ENCODE measurements around the gene ACBD4. TPM values are rescaled to one million over a fixed set of nuclear protein-coding genes. Genes with fewer than 3 reads are reported as not detected.

The ACBD4 gene
- total RNA-seq, 1 experiment from 2014 or later = 1.4 TPM

GRCh38 chr17:45108595-45109521 is 26.6 kb upstream of the ACBD4 start:
- no TSS peak for BruUV-seq (replicated peaks)
- intact Hi-C loops (cut with micrococcal nuclease; ENCODE audit: unreplicated experiment) = no loop called here
- H3K9me3 ChIP-seq (ENCODE audit: low read depth, low read length, poor library complexity, severe bottlenecking) = no peaks in the 10 kb centered on the region
- ChIA-PET POLR2A (ENCODE audit: low non-redundant PET) (no interaction called here), CTCF (no interaction called here)
- no peak for DNase-seq (ENCODE audit: low spot score)
- no peak overlapping the region for H3K27ac ChIP-seq (ENCODE audit: low read depth, low read length, poor library complexity, severe bottlenecking)
- TF ChIP-seq EZH2 (IDR thresholded peaks at IDR 0.05; ENCODE audit: borderline replicate concordance, low read depth, low read length, poor library complexity, severe bottlenecking) (no peak), CTCF (conservative IDR thresholded peaks at IDR 0.05; ENCODE audit: low read depth, low read length) (no peak)
- H3K27me3 ChIP-seq (replicated peaks; ENCODE audit: insufficient read depth, low read depth, low read length, poor library complexity) = no peaks in the 10 kb centered on the region
- H3K4me3 ChIP-seq (ENCODE audit: low read depth, low read length, poor library complexity, severe bottlenecking) = no peak overlapping the region
- peaks cover 10% of the 10 kb centered on the region for H3K36me3 ChIP-seq (ENCODE audit: insufficient read depth, low read length, poor library complexity, severe bottlenecking)
- H3K4me1 ChIP-seq (ENCODE audit: insufficient read depth, low read length, poor library complexity, severe bottlenecking) = no peaks in the 10 kb centered on the region

DNA sequence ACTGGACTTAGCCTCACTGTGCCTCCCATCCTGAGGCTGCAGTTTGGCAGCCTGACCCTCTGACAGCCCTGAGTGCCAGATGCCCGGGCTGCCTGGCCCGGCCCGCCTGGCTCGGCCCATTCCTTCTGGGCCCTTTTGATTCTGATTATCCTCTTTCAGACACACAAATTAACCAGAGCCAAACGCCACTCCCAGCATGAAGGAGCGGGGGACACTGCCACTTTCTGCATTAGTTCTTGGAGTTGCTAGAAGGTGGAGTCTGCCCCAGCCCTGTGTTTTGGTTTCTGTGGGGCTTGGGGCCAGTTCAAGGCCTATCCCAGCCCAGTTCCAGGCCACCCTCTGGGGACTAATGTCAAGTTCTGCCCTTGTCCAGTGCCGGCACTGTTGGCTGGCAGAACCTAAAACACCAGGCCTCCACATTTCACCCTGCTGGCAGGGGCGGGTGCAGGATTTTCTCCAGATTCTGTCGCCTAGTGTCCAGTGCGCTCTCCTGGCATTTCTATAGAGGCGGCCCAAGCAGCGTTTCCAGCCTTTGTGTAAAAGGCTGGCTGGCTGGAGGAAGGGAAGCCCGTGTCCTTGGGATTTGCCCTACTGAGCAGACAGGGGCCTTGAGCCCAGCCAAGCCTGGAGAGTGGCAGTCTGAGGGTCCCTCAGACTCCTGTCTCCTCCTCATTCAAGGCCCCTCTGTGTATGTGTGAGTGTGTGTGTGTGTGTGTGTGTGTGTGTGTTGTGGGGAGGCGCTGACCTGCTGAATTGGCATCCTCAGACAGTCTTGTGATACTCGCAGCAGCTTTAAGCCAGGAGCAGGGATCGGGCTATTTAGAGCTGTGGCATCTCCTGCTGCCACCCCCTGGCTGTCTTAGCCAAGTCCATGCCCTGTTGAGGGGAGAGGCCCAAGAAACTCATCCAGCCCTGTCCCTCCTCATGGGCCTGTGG is 24.5 kb upstream of the ACBD4 start:
- POLR2A ChIA-PET (ENCODE audit: low non-redundant PET) = no interaction called here
- no TSS peak for BruUV-seq (replicated peaks)

More for the DNA sequence above, 24.5 kb upstream of the ACBD4 start:
- H3K4me1 ChIP-seq (ENCODE audit: insufficient read depth, low read length, poor library complexity, severe bottlenecking) = no peaks in the 10 kb centered on the region
- no peak for DNase-seq (ENCODE audit: low spot score)
- no peaks in the 10 kb centered on the region for H3K9me3 ChIP-seq (ENCODE audit: low read depth, low read length, poor library complexity, severe bottlenecking)
- no peak for TF ChIP-seq CTCF (conservative IDR thresholded peaks at IDR 0.05; ENCODE audit: low read depth, low read length)
- TF ChIP-seq EZH2 (IDR thresholded peaks at IDR 0.05; ENCODE audit: borderline replicate concordance, low read depth, low read length, poor library complexity, severe bottlenecking) = no peak
- CTCF ChIA-PET = no interaction called here
- H3K36me3 ChIP-seq (ENCODE audit: insufficient read depth, low read length, poor library complexity, severe bottlenecking) = no peaks in the 10 kb centered on the region
- no peak overlapping the region for H3K4me3 ChIP-seq (ENCODE audit: low read depth, low read length, poor library complexity, severe bottlenecking)
- intact Hi-C loops (cut with micrococcal nuclease; ENCODE audit: unreplicated experiment) = no loop called here
- no peaks in the 10 kb centered on the region for H3K27me3 ChIP-seq (replicated peaks; ENCODE audit: insufficient read depth, low read depth, low read length, poor library complexity)
- H3K27ac ChIP-seq (ENCODE audit: low read depth, low read length, poor library complexity, severe bottlenecking) = no peak overlapping the region
